Measurements from ENCODE around the gene ATP2A2. TPM values are rescaled to one million over a fixed set of nuclear protein-coding genes. Genes with fewer than 3 reads are reported as not detected.

The ATP2A2 gene
- total and polyA plus RNA-seq, 2 of the 8 experiments (the other 6 are each of a cell fraction or from before 2014, with no cell fraction given), result 86.1 to 271 TPM

DNA sequence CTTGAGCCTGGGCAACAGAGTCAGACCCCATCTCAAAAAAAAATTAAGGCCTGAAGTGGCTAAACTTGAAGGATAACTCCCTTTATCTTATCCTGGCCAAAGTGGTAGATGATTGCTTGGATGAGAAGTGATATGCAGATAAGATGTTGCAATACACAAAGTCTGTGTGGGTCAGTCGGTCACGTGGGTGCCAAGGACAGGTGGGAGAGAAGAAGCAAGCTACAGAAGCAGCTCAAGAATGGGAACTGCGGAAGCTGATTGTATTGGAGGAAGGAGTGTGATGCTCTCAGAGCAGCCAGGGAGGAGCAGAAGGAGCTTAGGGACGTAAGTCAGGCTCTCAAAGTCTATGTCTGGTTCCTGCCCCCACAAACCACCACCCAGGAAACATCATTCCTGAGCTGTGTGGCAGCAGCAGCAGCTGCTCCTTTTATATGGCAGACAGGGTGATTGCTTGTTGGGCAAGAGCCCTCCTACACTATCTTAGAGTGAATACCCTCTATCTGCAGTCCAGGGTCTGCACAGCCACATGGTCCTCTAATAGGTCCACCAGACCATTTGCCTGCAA, 54.5 kb downstream of the ATP2A2 start:
- Histone ChIP-seq H3K9ac (replicated peaks in 1 of 4; ENCODE audit: extremely low read depth in 1 of 4, low read depth in 3 of 4, low read length in 3 of 4) (no peak overlapping the region), H3K36me3 (ENCODE audit: control insufficient read depth in 2 of 4, insufficient read depth in 4 of 4, low read length in 3 of 4) (peaks cover 54 to 93% (median 82%) of the 10 kb centered on the region in 4 experiments), H2BK15ac (ENCODE audit: low read length) (no peak overlapping the region), H3K27me3 (replicated peaks in 1 of 4; ENCODE audit: control insufficient read depth in 3 of 4, extremely low read depth in 1 of 4, insufficient read depth in 3 of 4, low read length in 3 of 4) (no peaks in the 10 kb centered on the region), H4K20me1 (replicated peaks in 1 of 2; ENCODE audit: control insufficient read depth in 1 of 2, insufficient read depth in 2 of 2, low read length in 2 of 2) (peaks cover 7 to 13% of the 10 kb centered on the region in 2 experiments), H4K8ac (ENCODE audit: extremely low read depth, insufficient read depth, low read length) (no peak overlapping the region), H3K4me3 (ENCODE audit: extremely low read depth in 1 of 4, insufficient read depth in 2 of 4, low read depth in 3 of 4, low read length in 4 of 4) (no peak overlapping the region), H3K14ac (ENCODE audit: insufficient read length) (no peak overlapping the region), H3K9me3 (ENCODE audit: insufficient read depth in 2 of 2, low read depth in 1 of 2, low read length in 1 of 2) (no peaks in the 10 kb centered on the region), H2AFZ (ENCODE audit: low read length) (no peak overlapping the region), H4K5ac (ENCODE audit: insufficient read length, low read depth, low read length) (no peak overlapping the region), H3K23ac (ENCODE audit: insufficient read length) (no peak overlapping the region), H2BK5ac (ENCODE audit: low read depth, low read length) (no peak overlapping the region; the same call in 1 of the 2 replicates), H3K4me1 (replicated peaks in 1 of 4; ENCODE audit: control insufficient read depth in 3 of 4, insufficient read depth in 4 of 4, low read length in 3 of 4) (no peaks in the 10 kb centered on the region), H3K23me2 (ENCODE audit: low read depth, low read length) (no peaks in the 10 kb centered on the region), H3K79me2 (ENCODE audit: control insufficient read depth in 1 of 2, insufficient read depth in 2 of 2, low read length in 2 of 2) (peaks cover 0 to 2% of the 10 kb centered on the region in 2 experiments; a peak in 2 of 4 replicates), H3K79me1 (ENCODE audit: low read depth, low read length) (0 out of 2 replicates have a peak, but pooled peaks cover 2% of the 10 kb centered on the region), H2BK20ac (ENCODE audit: low read length) (no peak overlapping the region), H2BK120ac (replicated peaks; ENCODE audit: low read depth, low read length) (no peak overlapping the region), H3K27ac (ENCODE audit: low read depth, low read length) (no peak overlapping the region), H3K4ac (replicated peaks; ENCODE audit: insufficient read length, low read depth, low read length) (no peak overlapping the region), H2AK5ac (ENCODE audit: low read depth, low read length) (no peak overlapping the region), H3K4me2 (ENCODE audit: insufficient read depth in 1 of 2, low read depth in 2 of 2, low read length in 2 of 2) (no peak overlapping the region), H3K56ac (replicated peaks; ENCODE audit: insufficient read length, low read depth, low read length) (no peak overlapping the region), H2BK12ac (ENCODE audit: low read depth, low read length) (no peak overlapping the region), H4K91ac (replicated peaks; ENCODE audit: insufficient read length, low read length) (no peak overlapping the region), H3K18ac (ENCODE audit: extremely low read depth, low read length) (no peak overlapping the region)
- ChIA-PET POLR2A (ENCODE audit: partially characterized antibody) (interaction anchor here (1.0 to 1.3 kb wide), 2 partner anchors 14 to 41 kb away, joined by 3 to 4 read pairs; no protein-coding TSS in a partner anchor), CTCF (ENCODE audit: partially characterized antibody) (interaction anchor here (1.0 to 1.6 kb wide), 2 partner anchors 41 to 234 kb away, joined by 3 to 5 read pairs; no protein-coding TSS in a partner anchor)
- FAIRE-seq (no peak), DNase-seq (ENCODE audit: low read depth in 1 of 2, low spot score in 2 of 2) (peak in 1 of 2 experiments; percentile 29)
- 97% methylated on average over 4 of the region's 4 CpGs; no CpG with 5 or more reads in 1 of the 2 experiments for WGBS, 2 experiments (ENCODE audit: extremely low coverage in 1 of 2, insufficient coverage in 1 of 2, insufficient read length in 1 of 2, insufficient replicate concordance in 2 of 2, low coverage in 1 of 2, low lambda C conversion rate in 2 of 2, missing lambda C conversion rate in 1 of 2)
- TF ChIP-seq CHD2 (IDR thresholded peaks at IDR 0.05; ENCODE audit: low read length) (no peak), BCL11A (IDR thresholded peaks at IDR 0.05; ENCODE audit: low read depth in 2 of 2, low read length in 2 of 2) (no peak), SUZ12 (IDR thresholded peaks at IDR 0.05; ENCODE audit: low read length) (no peak), TBP (IDR thresholded peaks at IDR 0.05; ENCODE audit: low read depth, low read length) (no peak), POLR2A (IDR thresholded peaks at IDR 0.05; ENCODE audit: control extremely low read depth in 1 of 2, low read depth in 2 of 2, low read length in 2 of 2) (no peak; a peak in 1 of 3 replicates), SAP30 (IDR thresholded peaks at IDR 0.05; ENCODE audit: insufficient read depth, insufficient replicate concordance, low read length) (no peak), TAF1 (IDR thresholded peaks at IDR 0.05; ENCODE audit: low read depth, low read length) (no peak), KDM5A (IDR thresholded peaks at IDR 0.05; ENCODE audit: low read length) (no peak), EP300 (IDR thresholded peaks at IDR 0.05; ENCODE audit: borderline replicate concordance in 1 of 2, low read depth in 2 of 2, low read length in 2 of 2) (no peak), PHF8 (conservative IDR thresholded peaks at IDR 0.05; ENCODE audit: low read depth, low read length) (no peak), KDM4A (IDR thresholded peaks at IDR 0.05; ENCODE audit: low read depth, low read length, severe bottlenecking) (no peak), NANOG (IDR thresholded peaks at IDR 0.05; ENCODE audit: insufficient read depth, low read depth, low read length, poor library complexity, severe bottlenecking) (no peak)
